HUES64 (cell line): ENCODE results near the gene SHB.

Experiments used
- H3K27ac ChIP-seq: 2 replicates; pipeline ENCODE4 v1.7.0; 2013; ENCODE audit warnings: low read depth, low read length, inconsistent platforms
- H3K27me3 ChIP-seq: 2 replicates; pipeline ENCODE4 v1.6.1; 2013; ENCODE audit warnings: mild to moderate bottlenecking, low read length; ENCODE audit not compliant: insufficient read depth
- H3K36me3 ChIP-seq: 2 replicates; pipeline ENCODE4 v1.6.1; 2013; ENCODE audit warnings: mild to moderate bottlenecking, low read length; ENCODE audit not compliant: insufficient read depth
- H3K4me1 ChIP-seq: 2 replicates; pipeline ENCODE4 v1.6.1; 2013; ENCODE audit warnings: mild to moderate bottlenecking, low read length, moderate library complexity; ENCODE audit not compliant: insufficient read depth
- H3K4me3 ChIP-seq: 2 replicates; pipeline ENCODE4 v1.5.1; 2013; ENCODE audit warnings: mild to moderate bottlenecking, low read length, moderate library complexity
- H3K9ac ChIP-seq: 2 replicates; pipeline ENCODE4 v1.6.1; 2013; ENCODE audit warnings: mild to moderate bottlenecking, low read depth, low read length
- H3K9me3 ChIP-seq: 2 replicates; pipeline ENCODE4 v1.6.1; 2013; ENCODE audit warnings: low read depth, low read length; ENCODE audit not compliant: insufficient read depth
- WGBS: fragments of 150-250, 120-280 bp; methylation state at CpG from one replicate; pipeline ENCODE4 v1.1.7; 2013; ENCODE audit warnings: missing lambda C conversion rate; 5-methylcytosine and 5-hydroxymethylcytosine counted together

The SHB gene

DNA sequence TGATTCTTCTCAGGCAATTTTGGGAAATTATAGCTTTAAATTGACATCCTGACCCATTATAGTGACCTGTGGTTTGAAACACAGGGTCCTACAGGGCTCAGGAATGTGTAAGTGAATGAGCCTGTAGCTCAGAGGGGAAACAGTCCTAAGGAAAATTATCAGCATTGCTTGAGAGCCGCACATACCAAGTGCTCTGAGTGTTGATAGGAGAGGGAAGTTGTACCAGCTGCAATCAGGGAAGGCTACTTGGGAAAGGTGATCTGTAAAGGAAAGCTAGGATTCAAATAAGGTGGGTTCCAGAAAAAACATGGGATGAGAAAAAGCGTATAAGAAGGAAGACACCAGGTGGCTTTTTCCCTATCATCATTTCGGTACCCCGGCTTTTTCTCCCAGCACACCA lies 160.7 kb downstream of the SHB start:
- WGBS = 85% methylated on average over 4 of the region's 4 CpGs
- no peak overlapping the region for H3K27ac ChIP-seq
- no peak overlapping the region for H3K9ac ChIP-seq

DNA sequence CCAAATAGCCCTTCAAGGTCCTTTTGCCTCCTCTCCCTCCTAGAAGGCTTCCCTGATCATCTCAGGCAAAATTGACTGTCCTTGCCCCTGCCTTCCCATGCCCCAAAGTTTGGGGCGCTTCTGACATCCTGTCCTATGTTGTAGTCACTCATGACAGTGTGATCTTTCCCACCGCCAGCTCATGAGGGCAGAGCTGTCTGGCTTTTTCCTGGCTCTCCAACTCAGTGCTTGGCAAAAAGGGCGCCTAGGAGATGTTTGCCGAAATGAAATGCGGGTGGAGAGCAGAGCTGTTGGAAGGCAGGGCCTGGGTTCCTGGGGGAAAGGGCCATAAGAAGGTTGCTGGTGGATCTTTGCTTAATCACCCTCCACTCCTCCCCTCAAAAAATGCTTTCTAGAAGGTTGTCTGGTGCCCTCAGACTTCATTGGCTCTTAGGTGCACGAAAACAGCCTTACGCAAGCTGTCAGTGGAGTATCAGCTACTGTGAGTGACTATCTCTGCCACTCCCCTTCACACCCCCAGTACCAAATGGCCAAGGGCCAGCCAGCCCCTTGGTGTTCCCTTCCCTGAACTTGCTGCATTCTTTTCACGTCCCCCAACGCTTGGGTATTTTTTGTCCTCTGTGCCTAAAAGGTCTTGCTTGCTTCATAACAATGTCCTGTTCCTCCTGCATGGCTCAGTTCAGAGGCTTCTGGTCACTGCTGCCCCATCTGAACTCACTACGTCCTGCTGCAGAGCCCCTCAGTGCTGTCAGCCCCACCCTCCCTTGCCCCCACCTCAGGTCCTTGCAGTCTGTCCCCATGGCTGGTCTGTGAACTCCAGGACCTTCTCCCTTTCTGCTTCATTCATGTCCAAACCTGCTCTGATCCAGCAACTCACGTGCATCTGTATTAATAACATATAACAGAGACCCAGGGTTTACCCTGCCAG lies 162.5 kb downstream of the SHB start:
- no peak overlapping the region for H3K4me3 ChIP-seq
- H3K27me3 ChIP-seq = peaks cover 4% of the 10 kb centered on the region; the same call in 1 of the 2 replicates
- H3K36me3 ChIP-seq = no peaks in the 10 kb centered on the region
- H3K27ac ChIP-seq = no peak overlapping the region
- 83% methylated on average over 11 of the region's 11 CpGs for WGBS
- no peaks in the 10 kb centered on the region for H3K9me3 ChIP-seq
- peaks cover 18% of the 10 kb centered on the region; the same call in 1 of the 2 replicates for H3K4me1 ChIP-seq
- H3K9ac ChIP-seq = no peak overlapping the region

More for the DNA sequence above, 160.7 kb downstream of the SHB start:
- Histone ChIP-seq H3K9me3 (no peaks in the 10 kb centered on the region), H3K36me3 (no peaks in the 10 kb centered on the region), H3K4me3 (no peak overlapping the region), H3K4me1 (0 out of 2 replicates have a peak, but pooled peaks cover 11% of the 10 kb centered on the region), H3K27me3 (peaks cover 4% of the 10 kb centered on the region; the same call in 1 of the 2 replicates)

DNA sequence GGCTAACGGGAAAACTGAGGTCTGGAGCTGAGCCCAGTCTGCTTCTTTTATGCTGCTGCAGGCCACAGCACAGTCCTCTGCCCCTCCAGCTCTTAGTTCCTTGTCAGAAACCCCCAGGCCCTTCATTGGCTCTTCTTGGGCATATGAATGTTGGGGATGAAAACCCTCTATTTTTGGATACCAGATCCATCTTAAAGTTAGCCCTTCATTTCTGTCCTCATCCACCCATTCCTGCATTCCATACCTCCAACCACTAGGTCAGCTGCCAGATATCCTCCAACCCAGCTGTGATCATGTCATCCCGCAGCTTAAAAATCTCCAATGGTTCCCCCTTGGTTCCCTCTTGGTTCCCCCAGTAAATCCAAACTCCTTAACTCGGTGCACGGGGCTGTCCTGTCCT lies 163.3 kb downstream of the SHB start:
- 92% methylated on average over 4 of the region's 4 CpGs for WGBS
- no peak overlapping the region for H3K4me3 ChIP-seq
- no peaks in the 10 kb centered on the region for H3K9me3 ChIP-seq

DNA sequence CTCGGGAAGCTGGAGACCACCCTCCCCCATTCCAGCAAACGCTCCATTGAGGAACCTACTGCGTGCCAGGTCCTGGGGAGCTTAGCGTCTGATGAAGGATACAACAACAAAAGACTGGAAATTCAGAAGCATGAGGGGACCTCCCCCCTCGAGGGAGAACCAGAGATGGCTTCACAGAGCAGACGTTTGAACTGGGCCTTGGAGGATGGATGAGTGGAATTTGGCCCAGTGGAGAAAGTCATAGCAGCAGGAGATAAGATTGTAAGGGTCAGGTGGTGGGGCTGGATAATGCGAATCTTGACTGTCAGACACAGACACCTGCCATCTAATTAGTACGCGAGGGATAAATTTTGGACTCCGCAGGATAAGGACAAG lies 163.9 kb downstream of the SHB start:
- Histone ChIP-seq H3K36me3 (no peaks in the 10 kb centered on the region), H3K4me1 (peaks cover 18% of the 10 kb centered on the region; the same call in 1 of the 2 replicates), H3K9ac (no peak overlapping the region), H3K9me3 (no peaks in the 10 kb centered on the region), H3K27ac (no peak overlapping the region), H3K27me3 (peaks cover 4% of the 10 kb centered on the region; the same call in 1 of the 2 replicates), H3K4me3 (peak overlapping the region; percentile 77; the same call in 1 of the 2 replicates)
- WGBS = 88% methylated on average over 10 of the region's 10 CpGs

More for the DNA sequence above, 163.3 kb downstream of the SHB start:
- peaks cover 18% of the 10 kb centered on the region; the same call in 1 of the 2 replicates for H3K4me1 ChIP-seq
- H3K27ac ChIP-seq = no peak overlapping the region
- H3K36me3 ChIP-seq = no peaks in the 10 kb centered on the region
- no peak overlapping the region for H3K9ac ChIP-seq
- peaks cover 4% of the 10 kb centered on the region; the same call in 1 of the 2 replicates for H3K27me3 ChIP-seq

DNA sequence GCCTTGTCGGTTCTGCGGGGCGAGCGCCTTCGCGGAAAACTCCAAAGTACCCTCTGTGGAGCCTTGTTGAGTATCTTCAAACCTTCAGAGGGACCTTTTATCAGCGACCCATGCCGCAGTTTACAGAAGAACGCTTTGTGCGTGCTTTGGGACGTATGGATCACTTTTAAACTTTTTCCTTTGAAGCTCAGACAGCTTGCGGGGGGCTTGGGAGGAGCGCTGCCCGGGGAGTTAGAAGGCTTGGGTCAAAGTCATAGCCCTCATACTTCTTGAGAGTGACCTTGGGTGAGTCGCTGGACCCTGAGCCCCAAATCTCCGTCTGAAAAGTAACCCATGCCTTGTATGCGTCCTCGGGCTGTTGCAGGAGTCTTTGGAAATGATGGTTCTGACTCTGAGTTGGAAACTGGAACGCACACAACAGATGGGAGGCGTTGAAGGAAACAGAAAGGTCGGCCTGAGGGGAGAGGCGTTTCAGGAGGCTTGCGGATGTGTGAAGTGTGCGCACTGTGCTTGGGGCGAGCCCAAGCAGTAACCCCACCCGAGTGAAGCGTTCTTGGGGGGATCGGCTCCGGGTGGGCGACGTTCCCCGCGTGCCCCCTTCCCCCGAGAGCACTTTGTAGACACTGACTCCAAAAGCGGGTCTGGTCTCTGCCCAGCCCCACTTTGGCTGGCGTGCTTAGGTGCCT lies 164.4 kb downstream of the SHB start:
- 58% methylated on average over 36 of the region's 36 CpGs for WGBS
- Histone ChIP-seq H3K9ac (peak overlapping the region; percentile 77), H3K27ac (peak overlapping the region; percentile 73; the same call in 1 of the 2 replicates), H3K27me3 (peaks cover 4% of the 10 kb centered on the region; the same call in 1 of the 2 replicates), H3K9me3 (no peaks in the 10 kb centered on the region), H3K4me1 (peaks cover 18% of the 10 kb centered on the region; the same call in 1 of the 2 replicates), H3K36me3 (no peaks in the 10 kb centered on the region), H3K4me3 (peak overlapping the region; percentile 77)

DNA sequence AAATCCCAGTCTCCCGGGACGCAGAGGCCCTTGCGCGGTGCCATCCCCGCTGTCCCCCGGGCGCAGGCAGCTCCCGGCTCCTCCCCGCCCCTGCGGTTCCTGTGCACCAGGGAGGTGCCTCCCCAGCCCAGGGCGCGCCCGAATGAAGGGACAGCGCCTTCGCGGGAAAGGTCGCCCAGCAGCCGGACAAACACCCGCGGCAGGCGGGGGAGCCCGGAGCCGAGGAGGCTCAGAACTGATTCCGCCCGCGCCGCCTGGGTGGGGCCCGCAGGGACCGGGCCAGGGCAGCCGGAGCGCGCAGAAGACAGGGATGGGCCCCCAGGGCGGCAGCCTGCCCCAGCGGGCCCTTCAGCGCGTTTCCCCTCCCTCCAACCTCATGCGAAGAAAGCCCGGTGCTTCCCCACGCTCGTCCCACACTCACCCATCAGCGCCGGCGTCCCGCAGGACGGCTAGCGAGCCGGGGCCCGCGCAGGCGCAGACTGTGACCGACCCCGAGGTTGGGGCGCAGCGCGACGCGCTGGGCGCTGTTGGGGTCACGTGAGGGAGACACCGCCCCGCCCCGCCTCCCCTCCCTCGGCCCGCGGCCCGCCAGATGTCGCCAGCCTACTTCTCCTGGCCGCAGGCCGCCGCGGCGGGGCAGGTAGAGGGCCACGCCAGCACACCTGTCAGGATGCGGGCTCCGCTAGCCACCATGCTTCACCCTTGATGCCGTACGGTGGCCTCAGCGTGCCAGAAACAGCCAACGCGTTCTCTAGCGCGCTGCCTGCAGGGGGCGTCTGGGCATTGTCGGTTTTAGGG lies 165.2 kb downstream of the SHB start, which contains the start of gene SLC25A51:
SLC25A51 (minus strand) TSS at position 481 of the 798 bp plus-strand sequence. CDS start 15,577 bp downstream, outside the sequence.
- Histone ChIP-seq H3K4me3 (peak within 1 kb of the TSS; percentile 77), H3K27me3 (peaks cover 4% of the 10 kb centered on the region; the same call in 1 of the 2 replicates), H3K36me3 (peaks cover 7% of the 10 kb centered on the region), H3K9me3 (no peaks in the 10 kb centered on the region), H3K4me1 (peaks cover 18% of the 10 kb centered on the region; the same call in 1 of the 2 replicates), H3K27ac (peak within 1 kb of the TSS; percentile 73; the same call in 1 of the 2 replicates), H3K9ac (peak within 1 kb of the TSS; percentile 77)
- WGBS = under 1% methylated on average over 84 of the region's 84 CpGs

DNA sequence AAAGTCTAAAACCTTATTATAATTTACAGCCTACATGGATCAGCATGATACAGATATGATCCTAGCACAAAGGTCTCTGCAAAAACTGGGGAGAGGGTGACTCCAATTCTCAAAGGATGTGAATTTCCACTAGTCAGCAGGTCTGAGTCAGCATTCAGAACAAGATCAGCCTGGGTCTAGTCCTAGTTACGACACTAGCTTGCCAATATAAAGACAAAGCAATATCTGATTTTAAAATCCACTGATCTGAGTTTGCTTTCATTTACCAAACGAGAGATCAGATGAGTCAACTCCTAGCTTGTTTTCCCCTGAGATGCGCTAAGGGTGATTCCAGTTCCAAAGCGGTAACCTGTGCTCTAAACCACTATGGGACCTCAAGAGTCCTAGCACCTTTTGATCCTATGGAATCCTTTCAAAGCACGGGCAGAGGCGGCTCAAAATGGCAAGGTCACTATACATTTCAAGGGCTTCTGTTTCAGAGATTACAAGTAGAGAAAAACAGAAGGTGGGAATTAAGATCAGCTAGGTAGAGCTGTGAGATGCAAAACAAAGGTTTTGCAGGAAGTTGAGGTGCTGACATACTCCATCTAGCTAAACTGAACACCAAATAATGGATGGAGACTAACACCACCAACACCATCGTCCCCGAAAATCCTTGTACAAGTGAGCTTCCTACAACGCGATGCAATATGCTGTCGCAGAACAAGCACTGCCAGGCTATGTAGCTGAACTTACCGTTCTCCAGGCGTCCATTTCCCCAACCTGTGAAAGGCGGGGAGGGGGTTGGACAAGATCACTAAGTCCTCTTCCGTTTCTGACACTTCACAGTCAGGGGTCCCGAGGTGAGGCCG lies 166.0 kb downstream of the SHB start:
- Histone ChIP-seq H3K27me3 (peaks cover 4% of the 10 kb centered on the region; the same call in 1 of the 2 replicates), H3K4me1 (peaks cover 18% of the 10 kb centered on the region; the same call in 1 of the 2 replicates), H3K9me3 (no peaks in the 10 kb centered on the region), H3K36me3 (peaks cover 10% of the 10 kb centered on the region), H3K9ac (peak overlapping the region; percentile 77), H3K4me3 (peak overlapping the region; percentile 77), H3K27ac (no peak overlapping the region)
- WGBS = 8% methylated on average over 17 of the region's 17 CpGs

DNA sequence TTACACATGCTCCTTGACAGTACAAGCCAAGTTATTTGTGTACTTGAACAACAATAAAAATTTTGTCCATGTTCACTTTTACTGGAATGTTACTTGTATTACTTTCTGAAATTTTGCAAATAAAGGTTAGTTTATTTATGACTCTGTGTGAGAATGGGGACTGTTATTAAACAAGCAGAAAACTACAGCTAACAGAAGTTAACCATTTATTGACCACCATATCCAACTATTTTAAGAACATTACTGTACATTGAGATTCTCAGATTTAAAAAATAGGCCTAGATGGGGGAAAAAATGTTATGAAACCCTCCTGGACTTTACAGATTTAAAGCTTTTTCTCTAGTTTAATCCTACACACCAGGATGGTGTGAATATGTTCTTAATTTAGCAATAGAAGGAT lies 166.9 kb downstream of the SHB start:
- H3K9ac ChIP-seq = no peak overlapping the region
- H3K36me3 ChIP-seq = peaks cover 16% of the 10 kb centered on the region
- peaks cover 4% of the 10 kb centered on the region; the same call in 1 of the 2 replicates for H3K27me3 ChIP-seq
- H3K27ac ChIP-seq = no peak overlapping the region
- no peaks in the 10 kb centered on the region for H3K9me3 ChIP-seq
- no peak overlapping the region for H3K4me3 ChIP-seq
- H3K4me1 ChIP-seq = peaks cover 18% of the 10 kb centered on the region; the same call in 1 of the 2 replicates

DNA sequence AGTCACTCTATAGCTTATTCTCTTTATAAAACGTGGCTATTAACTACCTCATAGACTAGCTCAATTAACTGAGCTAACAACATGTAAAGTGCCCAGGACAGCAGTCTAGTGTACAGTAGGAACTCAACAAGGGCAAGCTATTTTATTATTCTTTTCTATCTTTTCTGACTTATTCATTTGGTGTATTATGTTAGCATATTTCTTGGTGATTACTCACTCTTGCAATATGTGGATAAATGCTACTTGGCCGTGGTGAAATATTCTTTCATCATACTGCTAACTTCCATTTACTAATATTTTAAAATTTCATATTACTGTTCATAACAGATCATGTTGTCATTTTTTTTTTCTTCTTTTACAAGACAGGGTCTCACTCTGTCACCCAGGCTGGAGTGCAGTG lies 170.0 kb downstream of the SHB start:
- H3K27ac ChIP-seq = no peak overlapping the region
- peaks cover 7% of the 10 kb centered on the region; the same call in 1 of the 2 replicates for H3K4me1 ChIP-seq
- H3K27me3 ChIP-seq = no peaks in the 10 kb centered on the region
- WGBS = 95% methylated on average over 1 of the region's 2 CpGs
- no peaks in the 10 kb centered on the region for H3K9me3 ChIP-seq
- H3K9ac ChIP-seq = no peak overlapping the region
- peaks cover 43% of the 10 kb centered on the region for H3K36me3 ChIP-seq
- H3K4me3 ChIP-seq = no peak overlapping the region

DNA sequence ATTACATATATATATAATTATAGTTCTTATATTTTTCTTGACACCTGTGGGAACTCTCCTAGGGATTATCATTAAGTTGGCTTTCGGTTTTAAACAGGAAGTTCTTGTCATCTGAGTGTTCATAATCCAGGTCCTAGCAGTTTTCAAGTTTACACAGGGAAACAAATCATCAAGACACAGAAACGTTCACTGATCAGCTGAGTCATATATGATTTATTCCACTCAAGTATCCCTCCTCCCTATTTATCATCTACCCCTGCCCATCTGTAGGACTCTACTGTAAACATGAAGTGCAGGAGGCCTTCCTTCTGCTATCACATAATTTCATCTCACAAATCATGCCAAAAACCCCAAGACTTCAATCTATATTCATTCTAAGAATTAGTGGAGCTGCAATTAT lies 171.4 kb downstream of the SHB start:
- no peaks in the 10 kb centered on the region for H3K9me3 ChIP-seq
- H3K27me3 ChIP-seq = no peaks in the 10 kb centered on the region
- H3K36me3 ChIP-seq = peaks cover 56% of the 10 kb centered on the region
- 97% methylated on average over 2 of the region's 2 CpGs for WGBS
- no peak overlapping the region for H3K9ac ChIP-seq
- no peak overlapping the region for H3K4me3 ChIP-seq
- H3K27ac ChIP-seq = no peak overlapping the region
- H3K4me1 ChIP-seq = peaks cover 5% of the 10 kb centered on the region; the same call in 1 of the 2 replicates
